Activated naive CD8-positive, alpha-beta T cell treated with anti-CD3 and anti-CD28 coated beads, Interleukin-2, amount 10 ng/mL, durations not matched to agents 7 days and 5 days (primary cell): ENCODE measurements around the gene ARMH4. TPM values are rescaled to one million over a fixed set of nuclear protein-coding genes. Genes with fewer than 3 reads are reported as not detected.

Experiments used
- ATAC-seq: fragments of 150-1000 bp; cut with Tn5 transposase; one replicate; pipeline ENCODE4 v1.10.0; 2021; ENCODE audit warnings: low read depth, moderate library complexity
- POLR2A ChIA-PET: fragments of 350-600 bp; sonication (Branson Sonifier 250); formaldehyde crosslinking; loops from one replicate; lab custom pipeline; 2021; ENCODE audit warnings: antibody characterized with exemption; lab: Charles Lee
- DNase-seq: peaks from one replicate; pipeline ENCODE4 v3.0.0; 2021
- H3K27ac Mint-ChIP-seq: one replicate; pipeline ENCODE4 v1.8.0; 2022; ENCODE audit warnings: mild to moderate bottlenecking, mixed read lengths
- H3K27me3 Mint-ChIP-seq: one replicate; pipeline ENCODE4 v1.8.0; 2022; ENCODE audit warnings: mild to moderate bottlenecking, moderate library complexity, mixed read lengths
- H3K36me3 Mint-ChIP-seq: one replicate; pipeline ENCODE4 v1.8.0; 2021; ENCODE audit warnings: mild to moderate bottlenecking, mixed read lengths
- H3K4me1 Mint-ChIP-seq: one replicate; pipeline ENCODE4 v1.8.0; 2021; ENCODE audit warnings: mixed read lengths
- H3K4me3 Mint-ChIP-seq: one replicate; pipeline ENCODE4 v1.8.0; 2022; ENCODE audit warnings: mild to moderate bottlenecking, moderate library complexity, mixed read lengths
- H3K9me3 Mint-ChIP-seq: one replicate; pipeline ENCODE4 v1.8.0; 2021; ENCODE audit warnings: mixed read lengths
- total RNA-seq, 2 experiments: library from RNA; stranded (reverse); gene quantifications; one replicate each; pipeline ENCODE4 v1.2.3, GENCODE V29; 2021

Gene ARMH4
- total RNA-seq, 2 experiments from 2014 or later = not detected

GRCh38 chr14:58106446-58106845 is 45.6 kb downstream of the ARMH4 start:
- H3K4me3 Mint-ChIP-seq = no peak overlapping the region
- no peak overlapping the region for H3K27ac Mint-ChIP-seq
- H3K9me3 Mint-ChIP-seq = no peaks in the 10 kb centered on the region
- POLR2A ChIA-PET = no interaction called here
- H3K4me1 Mint-ChIP-seq = peaks cover 2% of the 10 kb centered on the region
- H3K36me3 Mint-ChIP-seq = no peaks in the 10 kb centered on the region
- ATAC-seq = no peak
- peaks cover 23% of the 10 kb centered on the region for H3K27me3 Mint-ChIP-seq
- DNase-seq = no peak

DNA sequence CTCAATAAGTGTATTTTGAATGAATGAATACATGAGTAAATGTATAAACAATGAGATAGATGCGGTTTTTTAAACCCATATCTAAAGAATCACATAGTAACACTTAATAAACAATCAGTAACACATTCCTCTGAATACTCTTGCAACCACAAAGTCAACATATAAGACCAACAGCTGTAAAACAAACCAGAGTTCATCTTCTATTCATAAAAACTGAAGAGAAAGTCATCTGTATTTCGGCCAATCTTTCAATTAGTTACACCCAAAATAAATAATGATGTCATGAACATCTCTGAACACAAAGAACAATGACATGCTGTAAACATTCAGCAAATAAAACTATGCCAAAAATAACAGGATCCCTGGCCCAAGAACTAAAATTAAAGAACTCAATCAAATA is 47.2 kb downstream of the ARMH4 start:
- DNase-seq (no peak), ATAC-seq (no peak)
- Mint-ChIP-seq H3K9me3 (no peaks in the 10 kb centered on the region), H3K27me3 (peaks cover 17% of the 10 kb centered on the region), H3K36me3 (no peaks in the 10 kb centered on the region), H3K4me1 (peaks cover 2% of the 10 kb centered on the region), H3K27ac (no peak overlapping the region), H3K4me3 (no peak overlapping the region)
- POLR2A ChIA-PET = no interaction called here

DNA sequence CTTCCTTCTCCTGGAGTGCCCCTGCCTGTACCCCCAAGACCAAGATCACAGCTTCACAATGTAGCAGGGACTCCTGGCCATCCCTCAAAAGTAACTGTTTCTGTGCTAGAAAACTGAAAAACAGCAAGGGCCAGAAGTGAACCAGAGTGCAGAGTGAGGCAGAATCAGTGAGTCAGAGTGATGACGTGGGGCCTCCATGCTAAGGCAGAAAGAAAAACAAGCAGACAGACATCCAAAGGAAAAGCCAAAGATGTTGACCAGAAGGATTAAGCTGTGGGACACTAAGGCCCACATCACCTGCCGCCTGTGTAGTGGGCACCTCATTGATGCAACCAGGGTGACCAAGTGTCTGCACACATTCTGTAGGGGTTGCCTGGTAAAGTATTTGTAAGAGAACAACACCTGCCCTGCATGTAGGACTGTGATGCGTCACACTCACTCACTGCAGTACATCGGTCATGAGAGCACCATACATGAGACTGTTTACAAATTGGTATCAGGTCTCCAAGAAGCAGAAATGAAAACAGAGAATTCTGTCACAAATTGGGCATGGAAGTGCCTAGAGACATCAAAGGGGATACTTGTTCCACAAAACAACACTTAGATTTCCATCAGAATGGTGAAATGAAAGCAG is 51.2 kb downstream of the ARMH4 start:
- DNase-seq (no peak), ATAC-seq (no peak)
- H3K4me3 Mint-ChIP-seq = no peak overlapping the region
- POLR2A ChIA-PET = no interaction called here
- peaks cover 4% of the 10 kb centered on the region for H3K27me3 Mint-ChIP-seq
- H3K36me3 Mint-ChIP-seq = no peaks in the 10 kb centered on the region
- no peak overlapping the region for H3K27ac Mint-ChIP-seq
- no peaks in the 10 kb centered on the region for H3K4me1 Mint-ChIP-seq
- H3K9me3 Mint-ChIP-seq = no peaks in the 10 kb centered on the region

GRCh38 chr14:58099682-58100081 is 52.3 kb downstream of the ARMH4 start:
- Mint-ChIP-seq H3K27ac (no peak overlapping the region), H3K4me3 (no peak overlapping the region), H3K27me3 (no peaks in the 10 kb centered on the region), H3K36me3 (no peaks in the 10 kb centered on the region), H3K4me1 (no peaks in the 10 kb centered on the region), H3K9me3 (no peaks in the 10 kb centered on the region)
- ATAC-seq (no peak), DNase-seq (no peak)
- POLR2A ChIA-PET = no interaction called here

GRCh38 chr14:58098507-58098906 is 53.5 kb downstream of the ARMH4 start:
- Mint-ChIP-seq H3K9me3 (no peaks in the 10 kb centered on the region), H3K4me3 (no peak overlapping the region), H3K27ac (no peak overlapping the region), H3K27me3 (no peaks in the 10 kb centered on the region), H3K4me1 (no peaks in the 10 kb centered on the region), H3K36me3 (no peaks in the 10 kb centered on the region)
- POLR2A ChIA-PET = no interaction called here
- ATAC-seq = no peak
- DNase-seq = no peak

DNA sequence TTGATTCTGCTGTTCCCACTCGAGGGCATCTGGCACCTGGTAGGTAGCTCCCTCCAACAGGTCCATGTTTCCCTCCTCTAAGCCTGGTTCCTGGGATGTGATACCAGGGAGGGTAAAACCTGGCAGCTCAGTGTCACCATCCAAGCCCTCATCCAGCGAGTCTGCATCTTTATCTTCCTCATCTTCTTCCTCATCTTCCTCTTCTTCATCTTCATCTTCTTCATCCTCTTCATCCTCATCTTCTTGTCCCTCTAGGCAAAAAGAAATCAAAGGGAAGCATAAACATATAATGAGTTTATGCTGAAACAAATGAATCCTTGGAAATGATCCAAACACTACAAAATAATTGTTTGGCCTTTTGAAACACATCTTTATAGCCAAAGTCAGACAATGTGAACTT is 55.3 kb downstream of the ARMH4 start:
- DNase-seq = no peak
- POLR2A ChIA-PET = no interaction called here
- Mint-ChIP-seq H3K36me3 (no peaks in the 10 kb centered on the region), H3K27ac (no peak overlapping the region), H3K4me1 (no peaks in the 10 kb centered on the region), H3K4me3 (no peak overlapping the region), H3K27me3 (peaks cover 3% of the 10 kb centered on the region), H3K9me3 (no peaks in the 10 kb centered on the region)
- ATAC-seq = no peak

DNA sequence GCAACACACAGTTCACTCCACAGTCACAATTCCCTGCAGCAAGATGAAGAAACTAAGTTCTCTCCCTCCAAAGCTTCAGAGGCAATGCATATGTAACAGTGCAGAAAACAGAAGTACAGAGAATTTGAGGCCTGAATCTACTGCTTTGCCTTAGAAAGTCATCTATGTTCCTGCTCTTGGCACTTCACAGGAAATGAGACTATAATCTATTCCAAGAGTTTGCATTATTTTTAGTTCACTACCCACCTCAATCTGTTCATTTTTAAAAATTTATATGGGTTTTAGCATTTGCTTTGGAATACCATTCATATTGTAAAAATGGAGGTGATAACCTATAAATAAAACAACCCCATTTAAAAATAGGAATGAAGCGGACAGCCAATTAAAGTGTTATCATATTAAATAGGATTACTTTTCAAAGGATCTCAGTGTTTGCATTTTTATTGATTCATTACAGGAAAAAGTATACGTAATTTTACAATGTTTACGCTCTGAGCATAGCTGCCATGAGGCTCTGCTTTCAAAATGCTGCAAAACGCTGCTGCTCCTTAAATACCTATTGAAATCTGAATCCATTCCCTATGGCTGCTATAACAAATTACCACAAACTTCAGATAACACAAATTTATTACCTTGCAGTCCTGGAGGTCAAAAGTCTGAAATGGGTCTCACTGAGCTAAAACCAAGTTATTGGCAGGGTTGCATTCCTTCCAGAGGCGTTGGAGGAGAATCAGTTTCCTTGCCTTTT is 60.0 kb downstream of the ARMH4 start:
- H3K4me3 Mint-ChIP-seq = no peak overlapping the region
- H3K4me1 Mint-ChIP-seq = no peaks in the 10 kb centered on the region
- no peaks in the 10 kb centered on the region for H3K36me3 Mint-ChIP-seq
- ATAC-seq = no peak
- DNase-seq = no peak
- H3K9me3 Mint-ChIP-seq = no peaks in the 10 kb centered on the region
- H3K27me3 Mint-ChIP-seq = peaks cover 12% of the 10 kb centered on the region
- no peak overlapping the region for H3K27ac Mint-ChIP-seq
- POLR2A ChIA-PET = no interaction called here

DNA sequence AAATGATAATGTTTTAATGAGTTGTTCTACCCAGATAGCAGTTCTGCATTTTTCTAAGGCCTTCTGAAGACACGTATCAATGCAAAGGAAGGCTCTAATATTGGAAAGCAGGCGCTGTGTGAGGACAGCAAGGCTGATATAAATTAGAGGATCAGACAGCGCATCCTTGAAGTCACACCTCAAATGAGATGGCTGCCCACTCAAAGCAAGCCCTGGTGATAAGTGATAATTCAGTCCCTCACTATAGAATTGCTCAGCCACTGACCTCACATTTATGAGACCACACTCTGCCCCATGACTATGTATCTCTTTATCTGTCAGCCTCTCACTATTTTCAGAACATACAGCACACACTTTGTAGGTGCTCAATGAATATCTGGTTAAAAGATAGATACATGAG is 62.4 kb downstream of the ARMH4 start:
- no peak overlapping the region for H3K27ac Mint-ChIP-seq
- DNase-seq (no peak), ATAC-seq (no peak)
- H3K27me3 Mint-ChIP-seq = peaks cover 28% of the 10 kb centered on the region
- H3K4me3 Mint-ChIP-seq = no peak overlapping the region
- H3K9me3 Mint-ChIP-seq = no peaks in the 10 kb centered on the region
- POLR2A ChIA-PET = no interaction called here
- H3K36me3 Mint-ChIP-seq = no peaks in the 10 kb centered on the region
- no peaks in the 10 kb centered on the region for H3K4me1 Mint-ChIP-seq

- POLR2A ChIA-PET = no interaction called here
- Mint-ChIP-seq H3K27me3 (peaks cover 32% of the 10 kb centered on the region), H3K4me1 (no peaks in the 10 kb centered on the region), H3K27ac (no peak overlapping the region), H3K4me3 (no peak overlapping the region), H3K36me3 (no peaks in the 10 kb centered on the region), H3K9me3 (no peaks in the 10 kb centered on the region)
- no peak for DNase-seq
- ATAC-seq = no peak
Observed at GRCh38 chr14:58088961-58089360, 63.1 kb downstream of the ARMH4 start.

DNA sequence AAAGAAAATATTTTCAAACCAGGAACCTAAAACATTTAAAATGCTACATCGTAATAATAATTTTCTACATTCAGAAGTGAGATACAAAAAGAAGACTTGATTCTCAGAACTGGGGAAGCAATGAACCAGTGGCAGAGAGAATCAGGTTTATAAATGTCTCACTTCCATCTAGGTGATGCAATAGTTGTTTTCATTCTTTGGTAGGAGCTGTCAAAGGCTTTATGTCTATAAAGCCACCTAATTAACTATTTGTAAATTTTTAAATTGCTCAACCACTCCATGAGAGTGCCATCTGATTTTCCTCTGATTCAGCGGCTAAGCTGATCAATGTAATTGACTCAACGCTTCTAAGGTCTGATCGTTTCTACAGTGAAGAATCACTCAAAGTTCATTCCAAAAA is 66.1 kb downstream of the ARMH4 start:
- ATAC-seq (no peak), DNase-seq (no peak)
- no peaks in the 10 kb centered on the region for H3K4me1 Mint-ChIP-seq
- H3K36me3 Mint-ChIP-seq = no peaks in the 10 kb centered on the region
- no peak overlapping the region for H3K4me3 Mint-ChIP-seq
- H3K9me3 Mint-ChIP-seq = no peaks in the 10 kb centered on the region
- no peak overlapping the region for H3K27ac Mint-ChIP-seq
- POLR2A ChIA-PET = no interaction called here
- peaks cover 37% of the 10 kb centered on the region for H3K27me3 Mint-ChIP-seq

GRCh38 chr14:58082491-58083098 is 69.4 kb downstream of the ARMH4 start:
- peaks cover 39% of the 10 kb centered on the region for H3K27me3 Mint-ChIP-seq
- DNase-seq (no peak), ATAC-seq (no peak)
- no peaks in the 10 kb centered on the region for H3K9me3 Mint-ChIP-seq
- H3K27ac Mint-ChIP-seq = no peak overlapping the region
- POLR2A ChIA-PET = no interaction called here
- peaks cover 6% of the 10 kb centered on the region for H3K4me1 Mint-ChIP-seq
- H3K36me3 Mint-ChIP-seq = no peaks in the 10 kb centered on the region
- H3K4me3 Mint-ChIP-seq = no peak overlapping the region

- H3K27me3 Mint-ChIP-seq = peaks cover 36% of the 10 kb centered on the region
- H3K27ac Mint-ChIP-seq = no peak overlapping the region
- peaks cover 6% of the 10 kb centered on the region for H3K4me1 Mint-ChIP-seq
- DNase-seq (no peak), ATAC-seq (no peak)
- POLR2A ChIA-PET = no interaction called here
- H3K36me3 Mint-ChIP-seq = no peaks in the 10 kb centered on the region
- no peak overlapping the region for H3K4me3 Mint-ChIP-seq
- no peaks in the 10 kb centered on the region for H3K9me3 Mint-ChIP-seq
Observed at GRCh38 chr14:58082011-58082410, 70.0 kb downstream of the ARMH4 start.

GRCh38 chr14:58078471-58078870 is 73.5 kb downstream of the ARMH4 start:
- ATAC-seq (no peak), DNase-seq (no peak)
- POLR2A ChIA-PET = no interaction called here
- Mint-ChIP-seq H3K36me3 (no peaks in the 10 kb centered on the region), H3K9me3 (no peaks in the 10 kb centered on the region), H3K4me1 (peaks cover 6% of the 10 kb centered on the region), H3K27ac (no peak overlapping the region), H3K4me3 (no peak overlapping the region), H3K27me3 (peaks cover 15% of the 10 kb centered on the region)

DNA sequence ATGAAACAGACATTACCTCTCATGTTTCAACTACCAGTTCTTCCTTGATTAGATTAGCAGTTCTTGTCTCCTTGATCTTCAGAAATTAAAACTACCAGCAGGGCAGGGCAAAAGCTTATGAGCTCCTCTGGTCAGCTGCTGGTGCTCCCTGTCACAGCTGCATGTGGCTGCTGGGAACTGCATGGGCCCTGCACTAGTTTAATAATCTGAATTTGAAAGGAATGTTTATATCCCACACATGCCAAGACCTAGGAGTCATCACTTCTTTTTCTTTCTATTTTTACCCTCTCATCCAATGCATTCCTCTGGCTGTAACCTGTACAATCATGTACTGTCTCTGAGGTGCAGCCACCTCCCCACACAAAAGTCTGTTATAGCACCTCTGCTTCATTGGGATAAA is 73.9 kb downstream of the ARMH4 start:
- Mint-ChIP-seq H3K27me3 (peaks cover 12% of the 10 kb centered on the region), H3K9me3 (no peaks in the 10 kb centered on the region), H3K36me3 (no peaks in the 10 kb centered on the region), H3K4me1 (peaks cover 6% of the 10 kb centered on the region), H3K27ac (no peak overlapping the region), H3K4me3 (no peak overlapping the region)
- DNase-seq (no peak), ATAC-seq (no peak)
- POLR2A ChIA-PET = no interaction called here
